Ovary (tissue), 3 donors: Measurements from ENCODE around the gene SFI1.
"Not testable (repeated sequence)": the region's sequence is repeated elsewhere in the genome, so short reads cannot be mapped to it uniquely, and the experiment has no call there.

Experiments
- CTCF ChIP-seq, 3 donors: fragments of 450-650 bp in 2 of 3; fragments of 200-600 bp in 1 of 3; IDR thresholded peaks; one replicate each; pipeline versions ENCODE4 v1.5.1 to v1.8.0; 2016 to 2022; ENCODE audit warnings: antibody characterized with exemption in 3 of 3, mild to moderate bottlenecking in 1 of 3
- EP300 ChIP-seq: sonication (generic); formaldehyde crosslinking; IDR thresholded peaks from one replicate; pipeline ENCODE4 v1.6.1; 2017; ENCODE audit warnings: antibody characterized with exemption
- POLR2A ChIP-seq: fragments of 450-650 bp; IDR thresholded peaks from one replicate; pipeline ENCODE4 v1.6.1; 2017; ENCODE audit warnings: antibody characterized with exemption, mild to moderate bottlenecking, moderate library complexity
- donor health status: DM: no; HTN: no; CAD: no.

GRCh38 chr22:31486369-31486768 lies 10.0 kb upstream of the SFI1 start:
- TF ChIP-seq CTCF (IDR thresholded peaks at IDR 0.05); POLR2A; EP300: not testable (repeated sequence)
